HG03520 (cell line): ENCODE results near the gene PLIN4.
"Not testable (repeated sequence)": the region's sequence is repeated elsewhere in the genome, so short reads cannot be mapped to it uniquely, and the experiment has no call there.

Experiments
- ATAC-seq: cut with Tn5 transposase; IDR thresholded peaks from one replicate; pipeline ENCODE4 v1.9.1; 2021; ENCODE audit warnings: mild to moderate bottlenecking, moderate library complexity; ENCODE audit not compliant: unreplicated experiment

Gene PLIN4

GRCh38 chr19:4547303-4548237 lies 29.3 kb upstream of the PLIN4 start:
- ATAC-seq: no peak

- no peak for ATAC-seq
Observed at GRCh38 chr19:4543842-4544647, 25.8 kb upstream of the PLIN4 start.

GRCh38 chr19:4542896-4543841 lies 24.9 kb upstream of the PLIN4 start:
- no peak for ATAC-seq

- ATAC-seq: not testable (repeated sequence)
Observed at GRCh38 chr19:4541806-4542145, 23.5 kb upstream of the PLIN4 start.

GRCh38 chr19:4541114-4541805 lies 23.0 kb upstream of the PLIN4 start:
- no peak for ATAC-seq

- no peak for ATAC-seq
Observed at GRCh38 chr19:4539693-4540581, 21.7 kb upstream of the PLIN4 start, which contains the start of gene LRG1. Gene LRG1 (minus strand): TSS chr19:4540036. CDS start chr19:4540013, 23 bp downstream.

GRCh38 chr19:4539169-4539692 lies 20.9 kb upstream of the PLIN4 start:
- ATAC-seq: no peak

- ATAC-seq: no peak
Observed at GRCh38 chr19:4538601-4538954, 20.3 kb upstream of the PLIN4 start.

- ATAC-seq: no peak
Observed at GRCh38 chr19:4537953-4538600, 19.8 kb upstream of the PLIN4 start.

GRCh38 chr19:4536798-4537197 lies 18.5 kb upstream of the PLIN4 start:
- no peak for ATAC-seq

- ATAC-seq: no peak
Observed at GRCh38 chr19:4534836-4535658, 16.8 kb upstream of the PLIN4 start, which contains the start of gene PLIN5. Gene PLIN5 (minus strand): TSS chr19:4535224. CDS start chr19:4534074, 1,150 bp downstream.

- no peak for ATAC-seq
Observed at GRCh38 chr19:4533835-4534424, 15.6 kb upstream of the PLIN4 start.

- ATAC-seq: no peak
Observed at GRCh38 chr19:4533334-4533733, 15.0 kb upstream of the PLIN4 start.

- ATAC-seq: no peak
Observed at GRCh38 chr19:4531562-4532165, 13.4 kb upstream of the PLIN4 start.

GRCh38 chr19:4529924-4530522 lies 11.7 kb upstream of the PLIN4 start:
- ATAC-seq: no peak

- ATAC-seq: no peak
Observed at GRCh38 chr19:4528843-4529242, 10.6 kb upstream of the PLIN4 start.
